ENCODE results near the gene TRIM5. TPM values are rescaled to one million over a fixed set of nuclear protein-coding genes. Genes with fewer than 3 reads are reported as not detected.

TRIM5 gene
- total RNA-seq, 1 experiment from 2014 or later: 21.5 TPM

GRCh38 chr11:5689551-5689983 lies 4.7 kb upstream of the TRIM5 start, which contains the start of gene TRIM22:
TRIM22 (plus strand) TSS chr11:5689790; CDS start chr11:5696233, 6,443 bp downstream.
- Histone ChIP-seq H4K5ac (ENCODE audit: insufficient read length, low read depth, low read length) (no peak within 1 kb of the TSS), H2BK5ac (ENCODE audit: insufficient read length, low read length) (peak within 1 kb of the TSS; percentile 67), H2BK20ac (ENCODE audit: low read depth, low read length, poor library complexity, severe bottlenecking) (no peak within 1 kb of the TSS), H3K79me1 (ENCODE audit: insufficient read depth, low read depth, low read length, poor library complexity, severe bottlenecking) (no peaks in the 10 kb centered on the region), H2BK120ac (ENCODE audit: low read depth, low read length, poor library complexity, severe bottlenecking) (no peak within 1 kb of the TSS), H4K91ac (ENCODE audit: insufficient read length, low read depth, low read length) (no peak within 1 kb of the TSS), H3K4me2 (ENCODE audit: insufficient read depth, insufficient read length, low read length) (peak within 1 kb of the TSS; percentile 51), H3T11ph (ENCODE audit: low read length) (no peak within 1 kb of the TSS), H3K27me3 (ENCODE audit: insufficient read depth, low read length) (no peaks in the 10 kb centered on the region), H3K27ac (ENCODE audit: insufficient read length, low read depth, low read length) (peak within 1 kb of the TSS; percentile 75), H3K9me3 (ENCODE audit: control insufficient read depth, low read depth, low read length) (no peaks in the 10 kb centered on the region), H3K9ac (ENCODE audit: extremely low read depth, insufficient read length, low read length) (peak within 1 kb of the TSS; percentile 69), H2AFZ (ENCODE audit: low read length) (no peak within 1 kb of the TSS), H4K20me1 (ENCODE audit: control insufficient read depth, insufficient read depth, insufficient read length) (no peaks in the 10 kb centered on the region), H3K23me2 (ENCODE audit: insufficient read length, low read depth, low read length, poor library complexity, severe bottlenecking) (peaks cover 8% of the 10 kb centered on the region), H2BK15ac (ENCODE audit: low read depth, low read length) (no peak within 1 kb of the TSS), H2AK5ac (ENCODE audit: insufficient read length, low read length) (no peak within 1 kb of the TSS), H3K79me2 (ENCODE audit: insufficient read depth, low read length) (peaks cover 3% of the 10 kb centered on the region; the same call in 1 of the 2 replicates), H2BK12ac (ENCODE audit: insufficient read length, low read depth, low read length) (no peak within 1 kb of the TSS), H3K23ac (ENCODE audit: insufficient read length, low read depth, low read length) (no peak within 1 kb of the TSS), H3K4me1 (ENCODE audit: insufficient read depth, low read length) (no peaks in the 10 kb centered on the region; the same call in 1 of the 2 replicates), H3K18ac (ENCODE audit: insufficient read length, low read depth, low read length) (peak within 1 kb of the TSS; percentile 1), H3K56ac (ENCODE audit: insufficient read length, low read depth, low read length) (no peak within 1 kb of the TSS), H4K8ac (replicated peaks; ENCODE audit: insufficient read length, low read depth, low read length) (no peak within 1 kb of the TSS), H3K4ac (ENCODE audit: low read depth, low read length) (no peak within 1 kb of the TSS; the same call in 1 of the 2 replicates), H3K14ac (ENCODE audit: insufficient read depth, low read length) (peak within 1 kb of the TSS; percentile 14; the same call in 1 of the 2 replicates)
- Mint-ChIP-seq H3K4me3 (peak within 1 kb of the TSS; percentile 66 to 70), H3K9me3 (peaks cover 0 to 4% of the 10 kb centered on the region in 2 experiments; a peak in 2 of 5 replicates), H3K36me3 (ENCODE audit: insufficient read depth in 1 of 3, low read depth in 3 of 3) (peaks cover 5 to 26% (median 19%) of the 10 kb centered on the region in 3 experiments; a peak in 6 of 7 replicates), H3K27ac (peak within 1 kb of the TSS; percentile 92 to 99 (median 96)), H3K27me3 (ENCODE audit: low read depth) (no peaks in the 10 kb centered on the region), H3K4me1 (peaks cover 42 to 44% of the 10 kb centered on the region in 2 experiments)
- TF ChIP-seq CTCF (conservative IDR thresholded peaks at IDR 0.05): no peak
- DNase-seq: peak; percentile 52
- no CpG with 5 or more reads among the region's 2 CpGs for WGBS (ENCODE audit: extremely low coverage, insufficient read length, low lambda C conversion rate)
